Endothelial cell of umbilical vein (primary cell): ENCODE measurements around the gene ZBTB40. TPM values are rescaled to one million over a fixed set of nuclear protein-coding genes. Genes with fewer than 3 reads are reported as not detected.

Experiments
- BruUV-seq: library from RNA; stranded (reverse); fragments of 400-500 nt; replicated peaks from 2 replicates; lab custom pipeline; 2021; lab: Mats Ljungman, UMichigan
- CTCF ChIA-PET: fragments of 300-600, 350-600 bp; sonication (Branson Sonifier 250); formaldehyde crosslinking; loops from one replicate; lab custom pipeline; 2021; ENCODE audit warnings: antibody characterized with exemption, inconsistent platforms; lab: Charles Lee
- POLR2A ChIA-PET: fragments of 300-600, 350-600 bp; sonication (Branson Sonifier 250); formaldehyde crosslinking; loops from one replicate; lab custom pipeline; 2021; ENCODE audit warnings: antibody characterized with exemption, inconsistent platforms; lab: Charles Lee
- DNase-seq: peaks from one replicate; pipeline ENCODE4 v3.0.0-alpha.2; 2011; ENCODE audit warnings: low read depth, low spot score
- FAIRE-seq: peaks from 2 replicates; lab custom pipeline; 2011; peaks lifted over from hg19 to GRCh38; lab: Jason Lieb, UNC
- H2AFZ ChIP-seq: 2 replicates; pipeline ENCODE4 v1.6.0; 2012; ENCODE audit warnings: low read depth, low read length, control low read depth, inconsistent platforms
- H3K27ac ChIP-seq: 2 replicates; pipeline ENCODE4 v1.5.1; 2011; ENCODE audit warnings: low read depth, mild to moderate bottlenecking, control low read depth, low read length, moderate library complexity; ENCODE audit not compliant: insufficient read depth
- H3K27me3 ChIP-seq, 2 experiments: 2 replicates each; pipeline versions ENCODE4 v1.6.0 to v1.6.1; 2011; ENCODE audit warnings: low read length in 2 of 2, mixed read lengths in 1 of 2; ENCODE audit not compliant: control insufficient read depth in 2 of 2, insufficient read depth in 2 of 2
- H3K36me3 ChIP-seq, 2 experiments: 2 replicates in 1 of 2; 3 replicates in 1 of 2; pipeline ENCODE4 v1.5.1; 2011; ENCODE audit warnings: low read length in 2 of 2, mild to moderate bottlenecking in 1 of 2, moderate library complexity in 1 of 2; ENCODE audit not compliant: control insufficient read depth in 2 of 2, insufficient read depth in 2 of 2; ENCODE audit errors: extremely low read depth in 1 of 2
- H3K4me1 ChIP-seq: 3 replicates; pipeline ENCODE4 v1.5.1; 2011; ENCODE audit warnings: mild to moderate bottlenecking, low read length; ENCODE audit not compliant: control insufficient read depth, insufficient read depth; ENCODE audit errors: extremely low read depth
- H3K4me2 ChIP-seq: 2 replicates; pipeline ENCODE4 v1.6.1; 2011; ENCODE audit warnings: low read length, control low read depth, mixed read lengths; ENCODE audit not compliant: insufficient read depth
- H3K4me3 ChIP-seq, 3 experiments: fragments of 200-600 bp in 1 of 3; sonication (generic), shearing (Covaris generic) in 1 of 3; replicated peaks in 1 of 3; 2 replicates each; pipeline ENCODE4 v1.5.1; 2011 to 2016; ENCODE audit warnings: control low read depth in 3 of 3, low read length in 3 of 3, mild to moderate bottlenecking in 2 of 3, inconsistent platforms in 1 of 3, low read depth in 1 of 3, moderate library complexity in 1 of 3; ENCODE audit not compliant: insufficient read depth in 1 of 3
- H3K79me2 ChIP-seq: 2 replicates; pipeline ENCODE4 v1.6.0; 2012; ENCODE audit warnings: low read length, inconsistent platforms; ENCODE audit not compliant: control insufficient read depth, insufficient read depth
- H3K9ac ChIP-seq: replicated peaks from 2 replicates; pipeline ENCODE3; 2011; ENCODE audit warnings: low read length, control low read depth; ENCODE audit not compliant: insufficient read depth; ENCODE audit errors: extremely low read depth
- H3K9me1 ChIP-seq: replicated peaks from 3 replicates; pipeline ENCODE4 v1.6.0; 2011; ENCODE audit warnings: mild to moderate bottlenecking, low read length; ENCODE audit not compliant: control insufficient read depth, insufficient read depth; ENCODE audit errors: extremely low read depth
- H3K9me3 ChIP-seq: replicated peaks from 2 replicates; pipeline ENCODE4 v1.5.1; 2012; ENCODE audit warnings: low read length, inconsistent platforms; ENCODE audit not compliant: control insufficient read depth, insufficient read depth
- H4K20me1 ChIP-seq: replicated peaks from 2 replicates; pipeline ENCODE3; 2011; ENCODE audit warnings: mild to moderate bottlenecking, low read length; ENCODE audit not compliant: control insufficient read depth, insufficient read depth; ENCODE audit errors: extremely low read depth
- EZH2 ChIP-seq: IDR thresholded peaks from 2 replicates; pipeline ENCODE4 v1.6.1; 2012; ENCODE audit warnings: borderline replicate concordance, low read depth, mild to moderate bottlenecking, moderate library complexity, low read length, inconsistent platforms; ENCODE audit not compliant: severe bottlenecking
- FOS ChIP-seq: IDR thresholded peaks from 2 replicates; pipeline ENCODE4 v1.6.1; 2011; ENCODE audit warnings: mild to moderate bottlenecking, low read length, moderate library complexity, borderline replicate concordance; ENCODE audit not compliant: insufficient read depth
- GATA2 ChIP-seq: IDR thresholded peaks from 2 replicates; pipeline ENCODE4 v1.7.0; 2011; ENCODE audit warnings: low read depth, mild to moderate bottlenecking, moderate library complexity, mixed read lengths, low read length; ENCODE audit not compliant: insufficient read length, insufficient read depth
- JUN ChIP-seq: IDR thresholded peaks from 2 replicates; pipeline ENCODE4 v1.6.1; 2011; ENCODE audit warnings: borderline replicate concordance, low read depth; ENCODE audit not compliant: insufficient read length, insufficient read depth
- MYC ChIP-seq: IDR thresholded peaks from one replicate; pipeline ENCODE4 v1.6.1; 2011; ENCODE audit warnings: mild to moderate bottlenecking, low read depth, low read length
- POLR2A ChIP-seq: IDR thresholded peaks from 2 replicates; pipeline ENCODE4 v1.6.1; 2012; ENCODE audit warnings: low read depth, mild to moderate bottlenecking, control low read depth, low read length
- POLR2AphosphoS5 ChIP-seq: IDR thresholded peaks from 2 replicates; pipeline ENCODE4 v1.6.1; 2012; ENCODE audit warnings: low read depth, mild to moderate bottlenecking, control low read depth, low read length, moderate library complexity; ENCODE audit not compliant: insufficient read depth
- dilution Hi-C: fragments of 300-500 bp; cut with MboI; formaldehyde crosslinking; loops from one replicate; pipeline ENCODE4 v1.15.0; 2019; ENCODE audit warnings: low sequenced_read_pairs; ENCODE audit not compliant: extremely low pct_ligation_motif_present
- intact Hi-C: fragments of 100-400 bp; cut with micrococcal nuclease; formaldehyde crosslinking; loops from one replicate; pipeline ENCODE4 v1.10.0; 2022
- polyA plus RNA-seq, 4 experiments: library from polyadenylated mRNA; depleted of rRNA in 3 of 4; stranded (reverse) in 3 of 4; unstranded in 1 of 4; fragments of >200 nt; gene quantifications; 2 replicates each; pipeline versions ENCODE4 v1.2.1 to v1.2.3, GENCODE V29; 2011 to 2012; ENCODE audit warnings: missing spikeins in 1 of 4
- total RNA-seq: library from RNA; stranded (reverse); gene quantifications from 2 replicates; pipeline ENCODE4 v1.2.3, GENCODE V29; 2021
- TF ChIP-seq, protein P1 (sequence below): IDR thresholded peaks from 2 replicates; pipeline ENCODE4 v1.6.1; 2011; ENCODE audit not compliant: insufficient read depth, insufficient read length
- TF ChIP-seq, protein P2 (sequence below), 2 donors: IDR thresholded peaks; 1 replicate in 1 of 2; 2 replicates in 1 of 2; pipeline ENCODE4 v1.5.1; 2011; ENCODE audit warnings: low read length in 2 of 2, mild to moderate bottlenecking in 2 of 2, moderate library complexity in 2 of 2, control low read depth in 1 of 2, inconsistent platforms in 1 of 2, low read depth in 1 of 2; ENCODE audit not compliant: insufficient read depth in 1 of 2; ENCODE audit errors: extremely low read depth in 1 of 2

ZBTB40 gene
- total and polyA plus RNA-seq, 2 donors (not counting 3 experiments of a cell fraction or from before 2014, with no cell fraction given): 12.3 to 21.3 TPM

DNA sequence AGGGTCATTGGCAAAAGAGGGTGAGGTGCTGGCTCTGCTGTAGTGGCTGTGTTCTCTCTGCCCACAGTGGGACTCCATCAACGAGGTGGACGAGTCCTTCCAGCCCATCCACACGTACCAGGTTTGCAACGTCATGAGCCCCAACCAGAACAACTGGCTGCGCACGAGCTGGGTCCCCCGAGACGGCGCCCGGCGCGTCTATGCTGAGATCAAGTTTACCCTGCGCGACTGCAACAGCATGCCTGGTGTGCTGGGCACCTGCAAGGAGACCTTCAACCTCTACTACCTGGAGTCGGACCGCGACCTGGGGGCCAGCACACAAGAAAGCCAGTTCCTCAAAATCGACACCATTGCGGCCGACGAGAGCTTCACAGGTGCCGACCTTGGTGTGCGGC, 124.5 kb downstream of the ZBTB40 start:
- H3K4me2 ChIP-seq: no peak overlapping the region
- TF ChIP-seq, protein P1, sequence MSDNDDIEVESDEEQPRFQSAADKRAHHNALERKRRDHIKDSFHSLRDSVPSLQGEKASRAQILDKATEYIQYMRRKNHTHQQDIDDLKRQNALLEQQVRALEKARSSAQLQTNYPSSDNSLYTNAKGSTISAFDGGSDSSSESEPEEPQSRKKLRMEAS: no peak
- TF ChIP-seq FOS (no peak), MYC (no peak), POLR2A (no peak), GATA2 (no peak), JUN (no peak), POLR2AphosphoS5 (no peak), EZH2 (no peak)
- TF ChIP-seq, protein P2, sequence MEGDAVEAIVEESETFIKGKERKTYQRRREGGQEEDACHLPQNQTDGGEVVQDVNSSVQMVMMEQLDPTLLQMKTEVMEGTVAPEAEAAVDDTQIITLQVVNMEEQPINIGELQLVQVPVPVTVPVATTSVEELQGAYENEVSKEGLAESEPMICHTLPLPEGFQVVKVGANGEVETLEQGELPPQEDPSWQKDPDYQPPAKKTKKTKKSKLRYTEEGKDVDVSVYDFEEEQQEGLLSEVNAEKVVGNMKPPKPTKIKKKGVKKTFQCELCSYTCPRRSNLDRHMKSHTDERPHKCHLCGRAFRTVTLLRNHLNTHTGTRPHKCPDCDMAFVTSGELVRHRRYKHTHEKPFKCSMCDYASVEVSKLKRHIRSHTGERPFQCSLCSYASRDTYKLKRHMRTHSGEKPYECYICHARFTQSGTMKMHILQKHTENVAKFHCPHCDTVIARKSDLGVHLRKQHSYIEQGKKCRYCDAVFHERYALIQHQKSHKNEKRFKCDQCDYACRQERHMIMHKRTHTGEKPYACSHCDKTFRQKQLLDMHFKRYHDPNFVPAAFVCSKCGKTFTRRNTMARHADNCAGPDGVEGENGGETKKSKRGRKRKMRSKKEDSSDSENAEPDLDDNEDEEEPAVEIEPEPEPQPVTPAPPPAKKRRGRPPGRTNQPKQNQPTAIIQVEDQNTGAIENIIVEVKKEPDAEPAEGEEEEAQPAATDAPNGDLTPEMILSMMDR (IDR thresholded peaks at IDR 0.05; ENCODE audit: extremely low read depth in 1 of 2, insufficient read depth in 1 of 2, low read depth in 1 of 2, low read length in 2 of 2): no peak
- intact Hi-C loops: no loop called here
- no peaks in the 10 kb centered on the region for H3K36me3 ChIP-seq
- H3K9me1 ChIP-seq: no peaks in the 10 kb centered on the region
- dilution Hi-C loops: no loop called here
- H3K79me2 ChIP-seq: no peaks in the 10 kb centered on the region
- no peaks in the 10 kb centered on the region for H3K27me3 ChIP-seq
- POLR2A ChIA-PET: no interaction called here
- CTCF ChIA-PET: interaction anchor here (3.4 kb wide), 1 partner anchor 8 kb away, joined by 11 read pairs; no protein-coding TSS in a partner anchor
- H3K27ac ChIP-seq: no peak overlapping the region
- no peak overlapping the region for H3K4me3 ChIP-seq
- no peak for FAIRE-seq
- H3K4me1 ChIP-seq: no peaks in the 10 kb centered on the region
- H4K20me1 ChIP-seq: no peaks in the 10 kb centered on the region
- no peak overlapping the region for H2AFZ ChIP-seq
- no peak overlapping the region for H3K9ac ChIP-seq
- no peak for DNase-seq
- no peaks in the 10 kb centered on the region for H3K9me3 ChIP-seq
- BruUV-seq: no TSS peak
